GM12878 (cell line): ENCODE data around the gene LIM2. TPM values are rescaled to one million over a fixed set of nuclear protein-coding genes. Genes with fewer than 3 reads are reported as not detected.

ENCODE experiments used
- ATAC-seq: fragments of 200-7000 bp; cut with Tn5 transposase; 3 replicates; pipeline ENCODE4 v1.9.1; 2020; ENCODE audit warnings: mild to moderate bottlenecking, moderate library complexity
- BruUV-seq: library from RNA; stranded (reverse); fragments of 400-500 nt; replicated peaks from 2 replicates; lab custom pipeline; 2021; lab: Mats Ljungman, UMichigan
- CTCF ChIA-PET: fragments of 300-600 bp; sonication (Branson Sonifier 250); formaldehyde crosslinking; extraction: SDS; loops from one replicate; lab custom pipeline; 2021; ENCODE audit warnings: inconsistent platforms; lab: Yijun Ruan, JAX
- POLR2A ChIA-PET: fragments of 350-600 bp; formaldehyde crosslinking; extraction: SDS; loops from one replicate; lab custom pipeline; 2021; ENCODE audit warnings: inconsistent platforms; lab: Charles Lee
- RAD21 ChIA-PET: fragments of 300-600 bp; sonication (Branson Sonifier 250); formaldehyde crosslinking; loops from one replicate; lab custom pipeline; 2023; ENCODE audit warnings: antibody characterized with exemption; ENCODE audit not compliant: unreplicated experiment; lab: Charles Lee
- SMC1A ChIA-PET: fragments of 300-600 bp; sonication (Branson Sonifier 250); formaldehyde crosslinking; loops from one replicate; lab custom pipeline; 2023; ENCODE audit not compliant: unreplicated experiment, uncharacterized antibody; lab: Charles Lee
- DNase-seq: peaks from one replicate; pipeline ENCODE4 v3.0.0-alpha.2; 2011; ENCODE audit warnings: low read depth, low spot score
- FAIRE-seq: peaks from 3 replicates; lab custom pipeline; 2011; peaks lifted over from hg19 to GRCh38; lab: Jason Lieb, UNC
- H2AFZ ChIP-seq: 2 replicates; pipeline ENCODE4 v1.6.0; 2011; ENCODE audit warnings: low read depth, low read length, control low read depth; ENCODE audit not compliant: control insufficient read depth
- H3K27ac ChIP-seq: 2 replicates; pipeline ENCODE4 v1.5.1; 2011; ENCODE audit warnings: control low read depth; ENCODE audit not compliant: control insufficient read depth, insufficient read depth
- H3K27me3 ChIP-seq, 2 experiments: replicated peaks in 1 of 2; 2 replicates each; pipeline versions ENCODE4 v1.6.0 to v1.6.1; 2011; ENCODE audit warnings: low read length in 1 of 2; ENCODE audit not compliant: control insufficient read depth in 2 of 2, insufficient read depth in 2 of 2
- H3K36me3 ChIP-seq, 2 experiments: 2 replicates each; pipeline ENCODE4 v1.5.1; 2011; ENCODE audit warnings: low read length in 1 of 2; ENCODE audit not compliant: control insufficient read depth in 2 of 2, insufficient read depth in 2 of 2
- H3K4me1 ChIP-seq: 2 replicates; pipeline ENCODE4 v1.6.1; 2011; ENCODE audit warnings: mild to moderate bottlenecking, low read length, moderate library complexity, mixed read lengths; ENCODE audit not compliant: control insufficient read depth, insufficient read depth
- H3K4me2 ChIP-seq: 2 replicates; pipeline ENCODE4 v1.6.0; 2011; ENCODE audit warnings: control low read depth; ENCODE audit not compliant: control insufficient read depth, insufficient read depth
- H3K4me3 ChIP-seq: fragments of 200-600 bp; sonication (generic); 2 replicates; pipeline ENCODE4 v1.5.1; 2016
- H3K79me2 ChIP-seq: 2 replicates; pipeline ENCODE4 v1.6.0; 2011; ENCODE audit warnings: low read length; ENCODE audit not compliant: control insufficient read depth, insufficient read depth
- H3K9ac ChIP-seq: 2 replicates; pipeline ENCODE4 v1.8.0; 2011; ENCODE audit warnings: low read length, control low read depth, mixed read lengths; ENCODE audit not compliant: control insufficient read depth, insufficient read depth
- H3K9me3 ChIP-seq: replicated peaks from 3 replicates; pipeline ENCODE4 v1.5.1; 2011; ENCODE audit warnings: mild to moderate bottlenecking, low read length; ENCODE audit not compliant: control insufficient read depth, insufficient read depth
- H4K20me1 ChIP-seq: 2 replicates; pipeline ENCODE4 v1.6.0; 2011; ENCODE audit not compliant: control insufficient read depth, insufficient read depth
- BRCA1 ChIP-seq: IDR thresholded peaks from 2 replicates; pipeline ENCODE4 v1.6.1; 2011; ENCODE audit warnings: low read depth, low read length, improper control_type of control experiment
- CEBPZ ChIP-seq: fragments of 150-350 bp; IDR thresholded peaks from 2 replicates; pipeline ENCODE4 v1.6.1; 2016; ENCODE audit warnings: low read depth, low read length
- CREB1 ChIP-seq: IDR thresholded peaks from 2 replicates; pipeline ENCODE4 v1.6.1; 2012; ENCODE audit warnings: low read depth, mild to moderate bottlenecking, inconsistent platforms
- HDAC2 ChIP-seq: fragments of 200-600 bp; sonication (generic); IDR thresholded peaks from 2 replicates; pipeline ENCODE4 v1.6.1; 2017
- IKZF1 ChIP-seq: fragments of 450-650 bp; conservative IDR thresholded peaks from 2 replicates; pipeline ENCODE4 v1.6.1; 2017; ENCODE audit warnings: antibody characterized with exemption, mild to moderate bottlenecking
- NR2F1 ChIP-seq: fragments of 450-650 bp; conservative IDR thresholded peaks from 2 replicates; pipeline ENCODE4 v1.6.1; 2017; ENCODE audit warnings: mild to moderate bottlenecking
- PAX5 ChIP-seq: IDR thresholded peaks from 2 replicates; pipeline ENCODE4 v1.6.1; 2011; ENCODE audit warnings: low read depth, low read length, borderline replicate concordance
- POLR2AphosphoS5 ChIP-seq: IDR thresholded peaks from 2 replicates; pipeline ENCODE4 v1.6.1; 2011; ENCODE audit warnings: mild to moderate bottlenecking, low read length, inconsistent platforms
- RB1 ChIP-seq: fragments of 450-650 bp; formaldehyde crosslinking; IDR thresholded peaks from 2 replicates; pipeline ENCODE4 v1.6.1; 2017; ENCODE audit warnings: mild to moderate bottlenecking, borderline replicate concordance
- RELA ChIP-seq: fragments of 450-650 bp; IDR thresholded peaks from 2 replicates; pipeline ENCODE4 v1.8.0; 2014; ENCODE audit warnings: borderline replicate concordance; ENCODE audit not compliant: partially characterized antibody
- SMARCA5 ChIP-seq: fragments of 450-650 bp; IDR thresholded peaks from 2 replicates; pipeline ENCODE4 v1.6.1; 2017; ENCODE audit warnings: mild to moderate bottlenecking
- SREBF1 ChIP-seq: IDR thresholded peaks from 2 replicates; pipeline ENCODE4 v1.6.1; 2012; ENCODE audit warnings: mild to moderate bottlenecking, low read length
- WRNIP1 ChIP-seq: IDR thresholded peaks from 2 replicates; pipeline ENCODE4 v1.6.1; 2011; ENCODE audit warnings: low read depth, low read length, improper control_type of control experiment, borderline replicate concordance
- ZBTB33 ChIP-seq: fragments of 450-650 bp; IDR thresholded peaks from 2 replicates; pipeline ENCODE4 v1.6.1; 2017; ENCODE audit warnings: mild to moderate bottlenecking
- WGBS: methylation state at CpG from one replicate; pipeline ENCODE4 v1.1.6; 2016; ENCODE audit warnings: low lambda C conversion rate; ENCODE audit not compliant: insufficient replicate concordance, insufficient coverage; ENCODE audit errors: missing lambda C conversion rate; 5-methylcytosine and 5-hydroxymethylcytosine counted together
- in situ Hi-C: fragments of 300-500 bp; cut with MboI; formaldehyde crosslinking; loops from 9 replicates; pipeline ENCODE4 v1.14.3; 2018; ENCODE audit warnings: mixed read lengths
- intact Hi-C: fragments of 100-400 bp; cut with micrococcal nuclease; formaldehyde crosslinking; loops from one replicate; pipeline ENCODE4 v1.14.2; 2022; ENCODE audit not compliant: unreplicated experiment
- polyA plus RNA-seq, 11 experiments: library from polyadenylated mRNA; depleted of rRNA in 4 of 11; unstranded in 6 of 11; stranded (reverse) in 5 of 11; fragments of >200 nt; fragmentation: Nextera tagmentation in 4 of 11; fragmentation: Illumina TruSeq in 1 of 11; extraction: Ambion mirVana in 4 of 11; extraction: Trizol in 1 of 11; gene quantifications; 1 replicate in 1 of 11; 2 replicates in 10 of 11; pipeline versions ENCODE4 v1.2.1 to v1.2.3, GENCODE V29; 2011 to 2016; ENCODE audit warnings: inconsistent platforms in 2 of 11, missing spikeins in 2 of 11, low read depth in 1 of 11
- total RNA-seq, 4 experiments: library from RNA; depleted of rRNA in 3 of 4; stranded (reverse); fragments of >200 nt in 3 of 4; fragmentation: Illumina TruSeq in 1 of 4; extraction: Trizol in 1 of 4; gene quantifications; 2 replicates each; pipeline versions ENCODE4 v1.2.1 to v1.2.3, GENCODE V29; 2013 to 2021

Gene LIM2
- total and polyA plus RNA-seq, 10 of the 15 experiments (the other 5 are each of a cell fraction or from before 2014, with no cell fraction given), result not detected

- Histone ChIP-seq H3K27me3 (peaks cover 0 to 2% of the 10 kb centered on the region in 2 experiments; a peak in 1 of 4 replicates), H4K20me1 (no peaks in the 10 kb centered on the region), H3K27ac (no peak overlapping the region), H3K79me2 (no peaks in the 10 kb centered on the region), H3K4me2 (no peak overlapping the region), H3K9ac (no peak overlapping the region), H3K4me1 (no peaks in the 10 kb centered on the region), H3K4me3 (no peak overlapping the region), H2AFZ (no peak overlapping the region)
- CTCF ChIA-PET, result interaction anchor here (0.8 to 1.3 kb wide), 3 partner anchors 11 to 82 kb away, joined by 3 read pairs; no protein-coding TSS in a partner anchor
- no peak for DNase-seq
- no TSS peak for BruUV-seq
- 14% methylated on average over 4 of the region's 4 CpGs for WGBS
- intact Hi-C loops, result no loop called here
- in situ Hi-C loops, result no loop called here
- TF ChIP-seq POLR2AphosphoS5 (no peak), RB1 (no peak), BRCA1 (no peak), PAX5 (no peak), RELA (no peak), ZBTB33 (no peak), WRNIP1 (no peak), IKZF1 (no peak), NR2F1 (no peak), CREB1 (no peak), SMARCA5 (no peak), SREBF1 (no peak), CEBPZ (no peak), HDAC2 (no peak)
- TF ChIP-seq, all 136 proteins: peak for 0
- no peaks in the 10 kb centered on the region for H3K9me3 ChIP-seq
- POLR2A ChIA-PET, result interaction anchor here (0.6 kb wide), 1 partner anchor 212 kb away, joined by 3 read pairs; no protein-coding TSS in a partner anchor
- SMC1A ChIA-PET, result interaction anchor here (0.9 kb wide), 1 partner anchor 32 kb away, joined by 3 read pairs; no protein-coding TSS in a partner anchor
- RAD21 ChIA-PET, result no interaction called here
- FAIRE-seq (no peak), ATAC-seq (no peak)
- H3K36me3 ChIP-seq, result no peaks in the 10 kb centered on the region
Measured at GRCh38 chr19:51433043-51433442, 45.3 kb upstream of the LIM2 start.
